IPS-NIHi11 (cell line): ENCODE results near the gene OR52J3.

ENCODE experiments used
- DNase-seq: peaks from one replicate; pipeline ENCODE4 v3.0.0; 2012; ENCODE audit warnings: mixed read lengths, low spot score

The OR52J3 gene

GRCh38 chr11:5096011-5096410 is 49.7 kb downstream of the OR52J3 start:
- no peak for DNase-seq
